HepG2 (cell line): ENCODE measurements around the gene ARHGEF39. TPM values are rescaled to one million over a fixed set of nuclear protein-coding genes. Genes with fewer than 3 reads are reported as not detected.
A peak's percentile ranks its signal among the peaks of the same experiment; 100 is the strongest.

ENCODE experiments used
- ARNT ChIP-seq: fragments of 450-650 bp; IDR thresholded peaks from 2 replicates; pipeline ENCODE4 v1.6.1; 2017
- CBX5 ChIP-seq: sonication (generic); formaldehyde crosslinking; IDR thresholded peaks from 2 replicates; pipeline ENCODE4 v1.4.0; 2020; ENCODE audit warnings: missing genetic modification reagents, borderline replicate concordance
- E2F1 ChIP-seq: sonication (generic); formaldehyde crosslinking; IDR thresholded peaks from 2 replicates; pipeline ENCODE4 v1.5.0; 2020; ENCODE audit warnings: missing genetic modification reagents
- HNF4G ChIP-seq, 2 experiments: sonication (generic) in 1 of 2; formaldehyde crosslinking in 1 of 2; IDR thresholded peaks; 2 replicates each; pipeline versions ENCODE4 v1.4.0 to v1.6.1; 2011 to 2020; ENCODE audit warnings: borderline replicate concordance in 2 of 2, low read depth in 2 of 2, mild to moderate bottlenecking in 2 of 2, low read length in 1 of 2, missing genetic modification reagents in 1 of 2, moderate library complexity in 1 of 2
- MTF1 ChIP-seq: sonication (generic); formaldehyde crosslinking; IDR thresholded peaks from 2 replicates; pipeline ENCODE4 v1.5.0; 2020; ENCODE audit warnings: missing genetic modification reagents
- POLR2AphosphoS5 ChIP-seq: IDR thresholded peaks from 2 replicates; pipeline ENCODE4 v1.6.1; 2012; ENCODE audit warnings: low read depth, low read length
- PPARG ChIP-seq: conservative IDR thresholded peaks from 2 replicates; pipeline ENCODE4 v1.6.1; 2016; ENCODE audit warnings: missing biosample characterization, missing genetic modification reagents
- RBM22 ChIP-seq: fragments of 200-400 bp; formaldehyde crosslinking; optimal IDR thresholded peaks from 2 replicates; pipeline ENCODE3; 2017; ENCODE audit warnings: mild to moderate bottlenecking, low read length, moderate library complexity
- RXRA ChIP-seq: sonication (generic); formaldehyde crosslinking; IDR thresholded peaks from 2 replicates; pipeline ENCODE4 v1.5.1; 2020; ENCODE audit warnings: missing genetic modification reagents
- SCMH1 ChIP-seq: sonication (generic); formaldehyde crosslinking; IDR thresholded peaks from 2 replicates; pipeline ENCODE4 v1.9.0; 2021; ENCODE audit warnings: missing genetic modification reagents, mild to moderate bottlenecking, borderline replicate concordance
- SP4 ChIP-seq: sonication (generic); formaldehyde crosslinking; IDR thresholded peaks from 2 replicates; pipeline ENCODE4 v1.8.1; 2023; ENCODE audit warnings: mild to moderate bottlenecking, missing genetic modification reagents
- TBP ChIP-seq: sonication (generic); formaldehyde crosslinking; IDR thresholded peaks from 2 replicates; pipeline ENCODE4 v1.5.0; 2020; ENCODE audit warnings: missing genetic modification reagents
- THRA ChIP-seq: sonication (generic); formaldehyde crosslinking; IDR thresholded peaks from 2 replicates; pipeline ENCODE4 v1.4.0; 2020; ENCODE audit warnings: missing genetic modification reagents, borderline replicate concordance
- U2AF2 ChIP-seq: fragments of 200-400 bp; formaldehyde crosslinking; IDR thresholded peaks from 2 replicates; pipeline ENCODE4 v1.6.1; 2017; ENCODE audit warnings: low read depth, mild to moderate bottlenecking, low read length
- ZBTB2 ChIP-seq: sonication (generic); formaldehyde crosslinking; IDR thresholded peaks from 2 replicates; pipeline ENCODE4 v1.8.0; 2022; ENCODE audit warnings: low read depth, missing genetic modification reagents
- ZBTB38 ChIP-seq: sonication (generic); formaldehyde crosslinking; IDR thresholded peaks from 2 replicates; pipeline ENCODE4 v1.5.1; 2020; ENCODE audit warnings: mild to moderate bottlenecking, missing genetic modification reagents
- ZC3H13 ChIP-seq: sonication (generic); formaldehyde crosslinking; IDR thresholded peaks from 2 replicates; pipeline ENCODE4 v1.8.1; 2023; ENCODE audit warnings: mild to moderate bottlenecking, missing genetic modification reagents, moderate library complexity
- ZKSCAN5 ChIP-seq: sonication (generic); formaldehyde crosslinking; IDR thresholded peaks from 2 replicates; pipeline ENCODE4 v1.5.1; 2020; ENCODE audit warnings: mild to moderate bottlenecking, missing genetic modification reagents
- ZNF292 ChIP-seq: sonication (generic); formaldehyde crosslinking; IDR thresholded peaks from 2 replicates; pipeline ENCODE4 v1.8.1; 2022; ENCODE audit warnings: mild to moderate bottlenecking, low read depth, missing genetic modification reagents, borderline replicate concordance
- ZNF496 ChIP-seq: sonication (generic); formaldehyde crosslinking; IDR thresholded peaks from 2 replicates; pipeline ENCODE4 v1.8.1; 2023; ENCODE audit warnings: mild to moderate bottlenecking, moderate library complexity, missing genetic modification reagents; ENCODE audit not compliant: insufficient replicate concordance
- ZNF710 ChIP-seq: sonication (generic); formaldehyde crosslinking; IDR thresholded peaks from 2 replicates; pipeline ENCODE4 v1.5.0; 2020; ENCODE audit warnings: mild to moderate bottlenecking, missing genetic modification reagents, borderline replicate concordance
- ZNF768 ChIP-seq: sonication (generic); formaldehyde crosslinking; IDR thresholded peaks from 2 replicates; pipeline ENCODE4 v1.4.0; 2020; ENCODE audit warnings: missing genetic modification reagents
- ZNF790 ChIP-seq: sonication (generic); formaldehyde crosslinking; IDR thresholded peaks from 2 replicates; pipeline ENCODE4 v1.8.0; 2022; ENCODE audit warnings: missing genetic modification reagents, mild to moderate bottlenecking, borderline replicate concordance
- ZNF883 ChIP-seq: sonication (generic); formaldehyde crosslinking; IDR thresholded peaks from 2 replicates; pipeline ENCODE4 v1.5.1; 2020; ENCODE audit warnings: mild to moderate bottlenecking, missing genetic modification reagents; ENCODE audit errors: not compliant biosample characterization
- polyA plus RNA-seq, 8 experiments: library from polyadenylated mRNA; depleted of rRNA in 3 of 8; stranded (reverse) in 7 of 8; unstranded in 1 of 8; fragments of >200 nt; fragmentation: Illumina TruSeq in 4 of 8; extraction: Trizol in 4 of 8; gene quantifications; 2 replicates each; pipeline versions ENCODE4 v1.2.1 to v1.2.3, GENCODE V29; 2011 to 2016; ENCODE audit warnings: low read depth in 4 of 8, missing spikeins in 1 of 8, mixed read lengths in 1 of 8; ENCODE audit not compliant: insufficient read depth in 1 of 8
- total RNA-seq, 5 experiments: library from RNA; depleted of rRNA; stranded (reverse); fragments of >200 nt; fragmentation: Illumina TruSeq; extraction: Trizol; gene quantifications; 2 replicates each; pipeline ENCODE4 v1.2.3, GENCODE V29; 2016; ENCODE audit warnings: low read depth in 1 of 5

The ARHGEF39 gene
- total and polyA plus RNA-seq, 2 of the 13 experiments (the other 11 are each of a cell fraction or from before 2014, with no cell fraction given) = 11.2 to 12.3 TPM

GRCh38 chr9:35669331-35670145 lies 4.5 kb upstream of the ARHGEF39 start (continued):
- TF ChIP-seq MTF1 (no peak), ARNT (no peak), RBM22 (no peak), E2F1 (no peak), ZBTB38 (CRISPR knock-in tag) (no peak), ZNF768 (CRISPR knock-in tag) (peak; percentile 56; the same call in 1 of the 2 replicates), RXRA (no peak), SP4 (CRISPR knock-in tag) (peak; percentile 48; the same call in 1 of the 2 replicates), ZNF883 (no peak), SCMH1 (no peak), ZNF790 (CRISPR knock-in tag) (no peak), POLR2AphosphoS5 (no peak), TBP (no peak), CBX5 (CRISPR knock-in tag) (peak; percentile 65; the same call in 1 of the 2 replicates), PPARG (CRISPR knock-in tag) (peak; percentile 56; the same call in 1 of the 2 replicates), ZBTB2 (CRISPR knock-in tag) (no peak), THRA (0 out of 2 replicates have a peak, but pooled peaks have one; percentile 51), ZNF710 (CRISPR knock-in tag) (0 out of 2 replicates have a peak, but pooled peaks have one; percentile 46), ZC3H13 (CRISPR knock-in tag) (no peak), HNF4G (IDR thresholded peaks at IDR 0.05; ENCODE audit: borderline replicate concordance, low read depth, low read length) (peak; percentile 89), HNF4G (CRISPR knock-in tag; IDR thresholded peaks at IDR 0.05; ENCODE audit: borderline replicate concordance, low read depth) (peak; percentile 83; the same call in 1 of the 2 replicates), U2AF2 (no peak), ZKSCAN5 (no peak), ZNF496 (no peak), ZNF292 (CRISPR knock-in tag) (peak; percentile 72; the same call in 1 of the 2 replicates)
